ENCODE results near the gene RAB40C. TPM values are rescaled to one million over a fixed set of nuclear protein-coding genes. Genes with fewer than 3 reads are reported as not detected.

The RAB40C gene
- total RNA-seq, 1 donor from 2014 or later = 5.7 TPM

GRCh38 chr16:662597-662996, 72.7 kb downstream of the RAB40C start:
- Histone ChIP-seq H3K9ac (ENCODE audit: low read depth in 1 of 3, low read length in 3 of 3) (no peak overlapping the region), H3K27me3 (ENCODE audit: control insufficient read depth in 3 of 3, insufficient read depth in 3 of 3, low read length in 3 of 3) (no peaks in the 10 kb centered on the region), H3K36me3 (ENCODE audit: control insufficient read depth in 3 of 3, insufficient read depth in 3 of 3, low read length in 3 of 3) (peaks cover 0 to 3% (median 0%) of the 10 kb centered on the region in 3 donors), H3K4me3 (ENCODE audit: low read length in 3 of 3) (no peak overlapping the region), H3K27ac (ENCODE audit: low read depth, low read length) (no peak overlapping the region), H3K4me1 (ENCODE audit: control insufficient read depth in 3 of 3, insufficient read depth in 3 of 3, low read length in 3 of 3) (peaks cover 16 to 21% (median 17%) of the 10 kb centered on the region in 3 donors), H3K9me3 (ENCODE audit: control insufficient read depth in 3 of 3, low read length in 3 of 3) (no peaks in the 10 kb centered on the region)

GRCh38 chr16:666572-666971, 76.7 kb downstream of the RAB40C start:
- Histone ChIP-seq H3K9ac (ENCODE audit: low read depth in 1 of 3, low read length in 3 of 3) (no peak overlapping the region), H3K36me3 (ENCODE audit: control insufficient read depth in 3 of 3, insufficient read depth in 3 of 3, low read length in 3 of 3) (peaks cover 14 to 25% (median 16%) of the 10 kb centered on the region in 3 donors), H3K4me3 (ENCODE audit: low read length in 3 of 3) (no peak overlapping the region), H3K27me3 (ENCODE audit: control insufficient read depth in 3 of 3, insufficient read depth in 3 of 3, low read length in 3 of 3) (no peaks in the 10 kb centered on the region), H3K9me3 (ENCODE audit: control insufficient read depth in 3 of 3, low read length in 3 of 3) (no peaks in the 10 kb centered on the region), H3K4me1 (ENCODE audit: control insufficient read depth in 3 of 3, insufficient read depth in 3 of 3, low read length in 3 of 3) (peaks cover 16 to 21% (median 17%) of the 10 kb centered on the region in 3 donors), H3K27ac (ENCODE audit: low read depth, low read length) (no peak overlapping the region)

GRCh38 chr16:667113-667779, 77.4 kb downstream of the RAB40C start:
- peak overlapping the region; percentile 72 to 88 (median 83) for H3K9ac ChIP-seq (ENCODE audit: low read depth in 1 of 3, low read length in 3 of 3)
- H3K4me3 ChIP-seq (ENCODE audit: low read length in 3 of 3) = peak overlapping the region; percentile 50 to 81 (median 51)
- H3K27me3 ChIP-seq (ENCODE audit: control insufficient read depth in 3 of 3, insufficient read depth in 3 of 3, low read length in 3 of 3) = no peaks in the 10 kb centered on the region
- H3K4me1 ChIP-seq (ENCODE audit: control insufficient read depth in 3 of 3, insufficient read depth in 3 of 3, low read length in 3 of 3) = peaks cover 16 to 20% (median 17%) of the 10 kb centered on the region in 3 donors
- peaks cover 20 to 31% (median 21%) of the 10 kb centered on the region in 3 donors for H3K36me3 ChIP-seq (ENCODE audit: control insufficient read depth in 3 of 3, insufficient read depth in 3 of 3, low read length in 3 of 3)
- no peaks in the 10 kb centered on the region for H3K9me3 ChIP-seq (ENCODE audit: control insufficient read depth in 3 of 3, low read length in 3 of 3)
- H3K27ac ChIP-seq (ENCODE audit: low read depth, low read length) = peak overlapping the region; percentile 69

DNA sequence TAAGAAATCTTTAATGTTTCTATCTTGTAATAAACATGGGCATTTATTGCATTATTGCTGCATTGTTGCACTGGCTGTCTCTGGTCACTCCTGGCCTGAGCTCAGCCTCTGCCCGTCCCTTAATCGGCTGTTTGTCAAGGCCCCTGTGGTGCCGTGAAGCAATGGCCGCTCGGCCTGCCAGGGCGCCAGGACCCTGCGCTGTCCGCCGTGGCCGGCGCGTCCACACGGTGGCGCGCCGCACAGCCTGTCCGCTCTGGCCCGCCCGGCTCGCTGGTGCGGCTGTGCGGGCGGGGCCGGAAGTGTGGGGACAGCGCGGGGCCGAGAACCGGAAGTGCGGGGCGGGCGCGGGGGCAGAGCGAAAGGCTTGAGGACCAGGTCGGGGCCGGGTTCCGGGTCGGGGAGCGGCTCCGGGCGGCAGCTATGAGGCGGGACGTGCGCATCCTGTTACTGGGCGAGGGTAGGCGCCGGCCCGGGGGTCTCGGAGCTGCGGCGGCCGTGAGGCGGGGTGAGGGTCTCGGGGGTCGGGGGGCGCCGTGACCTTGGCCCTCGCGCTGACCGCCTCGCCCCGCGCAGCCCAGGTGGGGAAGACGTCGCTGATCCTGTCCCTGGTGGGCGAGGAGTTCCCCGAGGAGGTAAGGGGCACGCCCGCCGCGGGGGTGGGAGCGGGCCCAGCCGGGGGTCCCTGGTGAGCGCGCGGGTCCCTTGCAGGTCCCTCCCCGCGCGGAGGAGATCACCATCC, 78.1 kb downstream of the RAB40C start, which contains the start of gene RHOT2:
Gene RHOT2, plus strand, starts transcription at position 353 of the 739 bp plus-strand sequence. Its CDS starts 68 bp downstream, at position 421.
- Histone ChIP-seq H3K9me3 (ENCODE audit: control insufficient read depth in 3 of 3, low read length in 3 of 3) (no peaks in the 10 kb centered on the region), H3K4me3 (ENCODE audit: low read length in 3 of 3) (peak within 1 kb of the TSS; percentile 68 to 83 (median 81)), H3K36me3 (ENCODE audit: control insufficient read depth in 3 of 3, insufficient read depth in 3 of 3, low read length in 3 of 3) (peaks cover 27 to 38% (median 28%) of the 10 kb centered on the region in 3 donors), H3K4me1 (ENCODE audit: control insufficient read depth in 3 of 3, insufficient read depth in 3 of 3, low read length in 3 of 3) (peaks cover 16 to 20% (median 17%) of the 10 kb centered on the region in 3 donors), H3K9ac (ENCODE audit: low read depth in 1 of 3, low read length in 3 of 3) (peak within 1 kb of the TSS; percentile 81 to 90 (median 88)), H3K27ac (ENCODE audit: low read depth, low read length) (peak within 1 kb of the TSS; percentile 69), H3K27me3 (ENCODE audit: control insufficient read depth in 3 of 3, insufficient read depth in 3 of 3, low read length in 3 of 3) (no peaks in the 10 kb centered on the region)

DNA sequence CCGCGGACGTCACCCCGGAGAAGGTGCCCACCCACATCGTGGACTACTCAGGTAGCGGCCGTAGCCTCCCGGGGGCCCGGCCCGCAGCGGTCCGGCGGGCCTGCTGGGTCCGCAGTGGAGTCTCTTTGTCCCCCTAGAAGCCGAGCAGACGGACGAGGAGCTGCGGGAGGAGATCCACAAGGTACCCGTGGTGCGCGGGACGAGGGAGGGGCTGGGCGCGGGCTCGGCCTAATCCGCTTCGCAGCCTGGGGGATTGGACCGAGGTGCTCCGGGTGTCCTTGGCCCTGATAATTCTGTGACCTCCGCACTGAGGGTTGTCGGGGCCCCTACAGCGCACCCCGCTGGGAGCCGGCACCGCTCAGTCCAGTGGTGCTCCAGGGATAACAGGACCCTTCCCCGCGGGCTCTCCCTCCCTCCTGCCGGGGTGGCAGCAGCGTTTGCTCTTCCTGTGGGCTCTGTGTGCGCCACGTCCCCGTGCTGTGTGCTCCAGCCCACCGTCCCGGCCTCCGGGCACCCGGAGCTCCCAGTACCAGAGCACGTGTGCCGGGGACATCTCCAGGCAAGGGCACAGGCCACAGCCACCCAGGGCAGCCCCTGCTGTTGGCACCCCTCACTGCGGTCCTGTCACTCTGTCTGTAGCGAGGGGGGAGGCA, 78.8 kb downstream of the RAB40C start:
- H3K4me1 ChIP-seq (ENCODE audit: control insufficient read depth in 3 of 3, insufficient read depth in 3 of 3, low read length in 3 of 3) = peaks cover 16 to 20% (median 17%) of the 10 kb centered on the region in 3 donors
- H3K27me3 ChIP-seq (ENCODE audit: control insufficient read depth in 3 of 3, insufficient read depth in 3 of 3, low read length in 3 of 3) = no peaks in the 10 kb centered on the region
- peaks cover 32 to 40% (median 34%) of the 10 kb centered on the region in 3 donors for H3K36me3 ChIP-seq (ENCODE audit: control insufficient read depth in 3 of 3, insufficient read depth in 3 of 3, low read length in 3 of 3)
- peak overlapping the region; percentile 81 to 90 (median 82) for H3K9ac ChIP-seq (ENCODE audit: low read depth in 1 of 3, low read length in 3 of 3)
- peak overlapping the region; percentile 69 for H3K27ac ChIP-seq (ENCODE audit: low read depth, low read length)
- H3K4me3 ChIP-seq (ENCODE audit: low read length in 3 of 3) = peak overlapping the region; percentile 68 to 83 (median 81)
- no peaks in the 10 kb centered on the region for H3K9me3 ChIP-seq (ENCODE audit: control insufficient read depth in 3 of 3, low read length in 3 of 3)

DNA sequence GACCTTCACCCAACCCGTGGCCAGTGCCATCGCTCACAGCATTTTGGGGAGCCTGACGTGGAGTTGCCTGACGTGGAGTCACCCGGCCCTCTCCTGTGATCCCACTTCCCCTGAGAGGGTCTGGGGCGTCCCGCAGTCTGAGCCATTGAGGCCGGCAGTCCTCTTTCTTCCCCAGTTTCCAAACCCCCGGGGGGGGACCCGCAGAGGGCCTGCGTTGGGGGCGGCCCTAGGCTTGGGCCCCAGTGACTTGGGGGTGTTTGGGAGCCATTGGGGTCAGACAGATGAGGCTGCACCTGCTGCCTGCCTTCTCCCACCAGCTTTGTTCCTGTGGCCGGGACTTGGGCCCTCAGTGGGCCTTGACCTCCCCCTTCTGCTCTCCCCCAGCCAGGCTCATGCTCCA, 79.8 kb downstream of the RAB40C start:
- no peak overlapping the region for H3K4me3 ChIP-seq (ENCODE audit: low read length in 3 of 3)

DNA sequence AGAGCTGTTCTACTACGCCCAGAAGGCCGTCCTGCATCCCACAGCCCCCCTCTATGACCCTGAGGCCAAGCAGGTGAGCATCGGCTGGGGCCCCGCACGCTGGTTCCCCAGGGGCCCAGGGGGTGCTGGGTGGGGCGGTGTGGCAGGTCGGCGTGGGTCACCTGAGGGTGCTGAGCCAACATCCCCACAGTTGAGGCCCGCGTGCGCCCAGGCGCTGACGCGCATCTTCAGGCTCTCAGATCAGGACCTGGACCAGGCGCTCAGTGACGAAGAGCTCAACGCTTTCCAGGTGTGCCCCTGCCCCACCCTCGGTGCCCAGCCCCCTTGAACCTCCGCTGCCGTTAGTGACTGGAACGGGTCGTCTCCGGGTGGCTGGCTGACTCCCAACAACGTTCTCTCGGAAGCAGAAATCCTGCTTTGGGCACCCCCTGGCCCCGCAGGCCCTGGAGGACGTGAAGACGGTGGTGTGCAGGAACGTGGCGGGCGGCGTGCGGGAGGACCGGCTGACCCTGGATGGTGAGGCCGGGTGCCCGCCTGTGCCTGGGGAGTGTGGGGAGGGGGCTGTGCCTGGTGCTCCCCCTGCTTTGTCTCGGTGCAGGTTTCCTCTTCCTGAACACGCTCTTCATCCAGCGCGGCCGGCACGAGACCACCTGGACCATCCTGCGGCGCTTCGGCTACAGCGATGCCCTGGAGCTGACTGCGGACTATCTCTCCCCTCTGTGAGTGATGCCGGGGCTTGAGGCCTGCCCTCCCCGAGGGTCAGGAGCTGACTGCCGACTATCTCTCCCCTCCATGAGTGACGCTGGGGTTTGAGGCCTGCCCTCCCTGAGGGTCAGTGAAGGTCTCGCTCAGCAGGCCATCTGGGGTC, 80.9 kb downstream of the RAB40C start:
- Histone ChIP-seq H3K9me3 (ENCODE audit: control insufficient read depth in 3 of 3, low read length in 3 of 3) (no peaks in the 10 kb centered on the region), H3K4me1 (ENCODE audit: control insufficient read depth in 3 of 3, insufficient read depth in 3 of 3, low read length in 3 of 3) (peaks cover 19 to 27% (median 24%) of the 10 kb centered on the region in 3 donors), H3K27me3 (ENCODE audit: control insufficient read depth in 3 of 3, insufficient read depth in 3 of 3, low read length in 3 of 3) (peaks cover 0 to 7% (median 7%) of the 10 kb centered on the region in 3 donors), H3K9ac (ENCODE audit: low read depth in 1 of 3, low read length in 3 of 3) (no peak overlapping the region), H3K4me3 (ENCODE audit: low read length in 3 of 3) (no peak overlapping the region), H3K36me3 (ENCODE audit: control insufficient read depth in 3 of 3, insufficient read depth in 3 of 3, low read length in 3 of 3) (peaks cover 32 to 40% (median 37%) of the 10 kb centered on the region in 3 donors), H3K27ac (ENCODE audit: low read depth, low read length) (no peak overlapping the region)

More for the DNA sequence above, 79.8 kb downstream of the RAB40C start:
- H3K9me3 ChIP-seq (ENCODE audit: control insufficient read depth in 3 of 3, low read length in 3 of 3) = no peaks in the 10 kb centered on the region
- no peak overlapping the region for H3K27ac ChIP-seq (ENCODE audit: low read depth, low read length)
- H3K27me3 ChIP-seq (ENCODE audit: control insufficient read depth in 3 of 3, insufficient read depth in 3 of 3, low read length in 3 of 3) = peaks cover 0 to under 1% (median 0%) of the 10 kb centered on the region in 3 donors
- H3K4me1 ChIP-seq (ENCODE audit: control insufficient read depth in 3 of 3, insufficient read depth in 3 of 3, low read length in 3 of 3) = peaks cover 16 to 20% (median 18%) of the 10 kb centered on the region in 3 donors
- peaks cover 32 to 40% (median 37%) of the 10 kb centered on the region in 3 donors for H3K36me3 ChIP-seq (ENCODE audit: control insufficient read depth in 3 of 3, insufficient read depth in 3 of 3, low read length in 3 of 3)
- peak overlapping the region in 2 of 3 donors; percentile 3 to 82 for H3K9ac ChIP-seq (ENCODE audit: low read depth in 1 of 3, low read length in 3 of 3)

DNA sequence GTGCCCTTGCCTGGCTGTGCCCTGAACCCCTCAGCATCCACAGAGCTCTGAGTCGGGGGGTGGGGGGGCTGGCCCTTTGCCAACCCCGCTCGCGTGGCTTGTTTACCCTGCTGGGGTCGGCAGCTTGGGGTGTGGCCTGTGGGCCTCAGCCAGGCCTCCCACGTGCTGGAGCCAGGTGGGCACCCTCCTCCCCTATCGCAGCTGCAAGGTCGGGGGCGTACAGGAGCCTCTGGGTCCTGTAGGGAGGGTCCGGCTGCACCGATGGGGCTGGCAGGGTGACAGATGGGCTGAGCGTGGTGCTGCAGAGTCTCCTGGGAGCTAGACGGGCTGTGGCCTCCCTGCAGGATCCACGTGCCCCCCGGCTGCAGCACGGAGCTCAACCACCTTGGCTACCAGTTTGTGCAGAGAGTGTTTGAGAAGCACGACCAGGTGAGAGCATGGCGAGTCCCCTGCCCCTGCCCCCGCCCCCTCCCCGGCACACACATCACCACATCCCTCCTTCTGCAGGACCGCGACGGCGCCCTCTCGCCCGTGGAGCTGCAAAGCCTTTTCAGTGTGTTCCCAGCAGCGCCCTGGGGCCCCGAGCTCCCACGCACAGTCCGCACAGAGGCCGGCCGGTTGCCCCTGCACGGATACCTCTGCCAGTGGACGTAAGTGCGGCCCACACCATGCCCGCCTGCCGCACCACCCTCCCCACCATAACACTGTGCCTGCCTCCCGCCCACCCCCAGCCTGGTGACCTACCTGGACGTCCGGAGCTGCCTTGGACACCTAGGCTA, 81.7 kb downstream of the RAB40C start:
- Histone ChIP-seq H3K9ac (ENCODE audit: low read depth in 1 of 3, low read length in 3 of 3) (no peak overlapping the region), H3K4me3 (ENCODE audit: low read length in 3 of 3) (no peak overlapping the region), H3K27me3 (ENCODE audit: control insufficient read depth in 3 of 3, insufficient read depth in 3 of 3, low read length in 3 of 3) (peaks cover 0 to 12% (median 7%) of the 10 kb centered on the region in 3 donors), H3K4me1 (ENCODE audit: control insufficient read depth in 3 of 3, insufficient read depth in 3 of 3, low read length in 3 of 3) (peaks cover 19 to 27% (median 25%) of the 10 kb centered on the region in 3 donors), H3K36me3 (ENCODE audit: control insufficient read depth in 3 of 3, insufficient read depth in 3 of 3, low read length in 3 of 3) (peaks cover 32 to 40% (median 37%) of the 10 kb centered on the region in 3 donors), H3K9me3 (ENCODE audit: control insufficient read depth in 3 of 3, low read length in 3 of 3) (no peaks in the 10 kb centered on the region), H3K27ac (ENCODE audit: low read depth, low read length) (no peak overlapping the region)
